ENCODE data around the gene TRAP1.

The TRAP1 gene

GRCh38 chr16:3759736-3760135, 42.4 kb upstream of the TRAP1 start:
- in situ Hi-C loops (cut with HindIII; ENCODE audit: low sequenced_read_pairs) = no loop called here
- TF ChIP-seq CTCF (IDR thresholded peaks at IDR 0.05; ENCODE audit: low read depth, low read length) = no peak
- DNase-seq (ENCODE audit: low read depth, low spot score) = no peak
- no peak overlapping the region for H3K4me3 ChIP-seq (ENCODE audit: low read depth, low read length)

GRCh38 chr16:3756113-3756512, 38.8 kb upstream of the TRAP1 start:
- no peak for DNase-seq (ENCODE audit: low read depth, low spot score)
- no peak overlapping the region for H3K4me3 ChIP-seq (ENCODE audit: low read depth, low read length)
- in situ Hi-C loops (cut with HindIII; ENCODE audit: low sequenced_read_pairs) = no loop called here
- no peak for TF ChIP-seq CTCF (IDR thresholded peaks at IDR 0.05; ENCODE audit: low read depth, low read length)

- in situ Hi-C loops (cut with HindIII; ENCODE audit: low sequenced_read_pairs) = no loop called here
- DNase-seq (ENCODE audit: low read depth, low spot score) = no peak
- no peak overlapping the region for H3K4me3 ChIP-seq (ENCODE audit: low read depth, low read length)
- no peak for TF ChIP-seq CTCF (IDR thresholded peaks at IDR 0.05; ENCODE audit: low read depth, low read length)
These were observed 37.9 kb upstream of the TRAP1 start for GRCh38 chr16:3755249-3755648.

- DNase-seq (ENCODE audit: low read depth, low spot score) = no peak
- in situ Hi-C loops (cut with HindIII; ENCODE audit: low sequenced_read_pairs) = no loop called here
- H3K4me3 ChIP-seq (ENCODE audit: low read depth, low read length) = no peak overlapping the region
- no peak for TF ChIP-seq CTCF (IDR thresholded peaks at IDR 0.05; ENCODE audit: low read depth, low read length)
These were observed 37.4 kb upstream of the TRAP1 start for GRCh38 chr16:3754772-3755171.

- in situ Hi-C loops (cut with HindIII; ENCODE audit: low sequenced_read_pairs) = no loop called here
- DNase-seq (ENCODE audit: low read depth, low spot score) = peak; percentile 31
These were observed 36.9 kb upstream of the TRAP1 start for GRCh38 chr16:3754081-3754703.

GRCh38 chr16:3752984-3753383, 35.7 kb upstream of the TRAP1 start:
- no peak for DNase-seq (ENCODE audit: low read depth, low spot score)
- no peak overlapping the region for H3K4me3 ChIP-seq (ENCODE audit: low read depth, low read length)
- in situ Hi-C loops (cut with HindIII; ENCODE audit: low sequenced_read_pairs) = no loop called here
- TF ChIP-seq CTCF (IDR thresholded peaks at IDR 0.05; ENCODE audit: low read depth, low read length) = no peak

More at GRCh38 chr16:3754081-3754703, 36.9 kb upstream of the TRAP1 start:
- no peak for TF ChIP-seq CTCF (IDR thresholded peaks at IDR 0.05; ENCODE audit: low read depth, low read length)
- H3K4me3 ChIP-seq (ENCODE audit: low read depth, low read length) = no peak overlapping the region
